ENCODE data around the gene CAMKK1. TPM values are rescaled to one million over a fixed set of nuclear protein-coding genes. Genes with fewer than 3 reads are reported as not detected.

The CAMKK1 gene
- total RNA-seq (1 to 10 TPM; 4.2 to 6.7 (median 6.0) TPM), polyA plus RNA-seq (4.5 TPM)
- long read RNA-seq, donor 1, partial matches to known transcripts, result 9 of 13 reads
- long read RNA-seq, donor 1, other reads (novel, unspliced or antisense), result 3 of 13 reads
- long read RNA-seq, donor 2, partial matches to known transcripts, result 3 of 4 reads
- long read RNA-seq, donor 2, other reads (novel, unspliced or antisense), result 0 of 4 reads
- long read RNA-seq, donor 3, partial matches to known transcripts, result 23 of 33 reads
- long read RNA-seq, donor 3, other reads (novel, unspliced or antisense), result 10 of 33 reads
- long read RNA-seq, donor 4, partial matches to known transcripts, result 2 of 4 reads
- long read RNA-seq, donor 4, other reads (novel, unspliced or antisense), result 2 of 4 reads

DNA sequence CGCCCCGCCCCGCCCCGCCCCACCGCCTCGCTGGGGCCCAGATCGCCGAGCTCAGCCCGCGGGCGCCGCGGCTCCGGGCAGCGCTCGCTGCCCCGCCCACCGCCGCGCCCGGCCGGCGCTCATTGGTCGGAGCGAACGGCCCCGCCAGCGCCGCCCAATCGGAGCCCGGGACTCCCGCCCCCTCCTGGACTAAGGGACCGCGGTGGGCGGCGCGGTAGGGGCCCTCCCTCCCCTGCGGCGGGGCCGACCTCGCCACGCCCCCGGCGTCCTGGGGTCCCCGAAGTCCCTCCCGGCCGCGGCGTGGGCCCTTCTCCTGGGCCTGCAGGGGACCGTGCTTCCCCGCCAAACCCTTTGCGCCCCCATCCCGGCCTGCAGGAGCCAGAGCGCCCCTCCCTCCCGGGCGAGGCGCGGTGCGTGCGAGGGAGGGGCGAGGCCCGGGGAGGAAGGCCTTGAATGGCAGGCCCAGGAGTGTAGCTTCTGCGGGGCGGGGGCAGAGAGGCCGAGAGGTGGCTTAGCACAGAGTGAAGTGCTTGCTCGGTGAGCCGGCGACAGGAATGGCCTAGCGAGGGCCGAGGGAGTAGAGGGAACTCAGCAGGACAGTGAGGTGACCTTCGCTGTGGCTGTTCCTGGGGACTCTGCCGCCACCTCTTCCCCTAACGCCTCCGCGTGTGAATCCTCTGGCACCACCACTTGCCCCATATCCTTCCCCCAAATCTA lies at the start of gene CAMKK1:
Gene CAMKK1 (minus strand): TSS at position 51 of the 717 bp plus-strand sequence. CDS start 7,366 bp downstream, outside the sequence.
- peak within 1 kb of the TSS; percentile 62 for H3K4me3 ChIP-seq (ENCODE audit: low read length)
- intact Hi-C loops (cut with DNase I), result no loop called here
- DNase-seq, result peak; percentile 92 to 97 (median 97)
- ATAC-seq, result peak; percentile 82 to 89
- peaks cover 20% of the 10 kb centered on the region for H3K4me1 ChIP-seq (ENCODE audit: control insufficient read depth, insufficient read depth, low read length)
- H3K9me3 ChIP-seq (ENCODE audit: control insufficient read depth, low read length), result no peaks in the 10 kb centered on the region
- H3K27ac ChIP-seq (ENCODE audit: low read length), result peak within 1 kb of the TSS; percentile 69
- WGBS, result 2% methylated on average over 75 of the region's 75 CpGs
- no peaks in the 10 kb centered on the region for H3K27me3 ChIP-seq (ENCODE audit: control insufficient read depth, insufficient read depth)

DNA sequence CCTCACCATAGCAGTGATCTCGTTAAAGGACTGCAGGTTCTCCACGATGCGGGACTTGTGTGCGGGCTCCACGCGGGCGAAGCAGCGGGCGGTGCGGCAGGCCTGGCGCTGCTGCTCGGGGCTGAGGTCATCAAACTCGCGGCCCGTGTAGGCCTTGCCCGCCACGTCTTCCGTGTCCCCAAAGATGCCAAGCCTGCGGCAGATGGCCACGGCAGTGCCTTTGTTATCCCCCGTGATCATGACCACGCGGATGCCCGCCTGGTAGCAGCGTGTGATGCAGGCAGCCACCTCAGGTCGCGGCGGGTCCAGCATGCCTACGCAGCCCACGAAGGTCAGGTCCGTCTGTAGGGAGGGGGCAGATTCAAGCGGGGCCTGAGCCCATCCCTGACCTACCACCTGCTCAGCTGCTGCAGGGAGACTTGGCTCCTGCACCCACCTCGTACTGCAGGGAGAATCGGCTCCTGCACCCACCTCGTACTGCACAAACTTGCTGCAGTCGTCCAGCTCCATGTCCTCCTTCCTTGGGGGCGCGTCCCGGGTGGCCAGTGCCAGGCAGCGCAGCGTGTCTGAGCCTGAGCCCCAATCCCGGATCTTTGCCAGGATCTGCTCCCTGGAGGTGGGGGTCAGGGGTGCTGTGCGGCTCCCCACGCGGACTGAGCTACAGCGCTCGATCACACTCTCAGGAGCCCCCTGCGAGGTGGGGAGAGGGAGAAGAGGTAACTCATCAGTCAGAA lies 48.3 kb upstream of the CAMKK1 start:
- H3K9me3 ChIP-seq (ENCODE audit: control insufficient read depth, low read length), result no peaks in the 10 kb centered on the region
- H3K27ac ChIP-seq (ENCODE audit: low read length), result no peak overlapping the region
- H3K27me3 ChIP-seq (ENCODE audit: control insufficient read depth, insufficient read depth), result no peaks in the 10 kb centered on the region
- ATAC-seq, result no peak
- DNase-seq, result peak in 2 of 3 donors; percentile 40 to 52
- no peak overlapping the region for H3K4me3 ChIP-seq (ENCODE audit: low read length)
- intact Hi-C loops (cut with DNase I), result no loop called here
- WGBS, result 95% methylated on average over 48 of the region's 48 CpGs
- no peaks in the 10 kb centered on the region for H3K4me1 ChIP-seq (ENCODE audit: control insufficient read depth, insufficient read depth, low read length)

DNA sequence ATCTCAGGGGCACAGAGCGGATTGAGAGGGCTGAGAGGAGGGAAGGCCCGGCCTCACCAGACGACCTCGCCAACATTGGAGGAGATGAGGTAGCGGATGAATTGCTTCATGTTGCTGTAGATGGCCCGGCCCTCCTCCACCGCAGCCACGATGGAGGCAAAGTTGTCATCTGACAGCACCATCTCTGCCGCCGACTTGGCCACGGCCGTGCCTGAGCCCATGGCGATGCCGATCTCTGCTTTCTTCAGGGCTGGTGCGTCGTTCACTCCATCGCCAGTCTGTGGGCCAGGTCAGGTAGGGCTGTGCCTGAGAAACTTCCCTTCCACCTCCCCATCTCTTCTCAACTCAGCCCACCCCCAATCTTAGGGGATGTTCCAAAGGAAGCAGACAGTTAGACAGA lies 44.5 kb upstream of the CAMKK1 start:
- DNase-seq, result peak in 2 of 3 donors; percentile 20 to 37
- no peak overlapping the region for H3K27ac ChIP-seq (ENCODE audit: low read length)
- 96% methylated on average over 17 of the region's 17 CpGs for WGBS
- no peaks in the 10 kb centered on the region for H3K9me3 ChIP-seq (ENCODE audit: control insufficient read depth, low read length)
- intact Hi-C loops (cut with DNase I), result loop anchor here in 3 of 4 donors (5.0 to 10.0 kb wide), 3 partner anchors 65 to 70 kb away; no protein-coding TSS in a partner anchor
- no peaks in the 10 kb centered on the region for H3K4me1 ChIP-seq (ENCODE audit: control insufficient read depth, insufficient read depth, low read length)
- no peaks in the 10 kb centered on the region for H3K27me3 ChIP-seq (ENCODE audit: control insufficient read depth, insufficient read depth)
- no peak overlapping the region for H3K4me3 ChIP-seq (ENCODE audit: low read length)
- ATAC-seq, result no peak

DNA sequence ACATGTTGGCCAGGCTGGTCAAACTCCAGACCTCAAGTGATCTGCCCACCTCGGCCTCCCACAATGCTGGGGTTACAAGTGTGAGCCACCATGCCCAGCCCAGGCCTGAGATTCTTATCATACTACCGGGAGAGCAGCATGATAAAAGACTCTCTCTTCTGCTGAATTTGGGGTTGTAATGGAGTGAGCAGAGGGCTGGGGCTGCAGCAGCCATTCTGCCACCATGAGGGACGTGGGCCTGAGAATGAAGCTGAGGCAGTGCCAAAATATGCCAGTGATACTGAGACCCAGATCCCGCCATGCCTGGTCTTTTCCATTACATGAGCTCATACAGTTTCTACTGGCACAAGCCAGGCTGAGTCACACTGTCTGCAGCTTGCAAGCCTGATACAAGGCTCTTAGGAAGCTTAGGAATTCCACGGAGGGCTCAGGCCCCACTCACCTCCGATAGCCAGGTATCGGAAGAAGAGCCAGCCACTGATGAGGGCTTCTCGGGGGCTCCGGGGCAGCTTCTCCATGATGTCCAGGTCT lies 43.0 kb upstream of the CAMKK1 start:
- no peaks in the 10 kb centered on the region for H3K9me3 ChIP-seq (ENCODE audit: control insufficient read depth, low read length)
- ATAC-seq (no peak), DNase-seq (peak in 1 of 3 donors; percentile 20)
- no peaks in the 10 kb centered on the region for H3K27me3 ChIP-seq (ENCODE audit: control insufficient read depth, insufficient read depth)
- WGBS, result 95% methylated on average over 9 of the region's 9 CpGs
- intact Hi-C loops (cut with DNase I), result loop anchor here (2.0 to 10.0 kb wide), 4 partner anchors 66 to 71 kb away; no protein-coding TSS in a partner anchor
- no peaks in the 10 kb centered on the region for H3K4me1 ChIP-seq (ENCODE audit: control insufficient read depth, insufficient read depth, low read length)
- H3K27ac ChIP-seq (ENCODE audit: low read length), result no peak overlapping the region
- H3K4me3 ChIP-seq (ENCODE audit: low read length), result no peak overlapping the region

DNA sequence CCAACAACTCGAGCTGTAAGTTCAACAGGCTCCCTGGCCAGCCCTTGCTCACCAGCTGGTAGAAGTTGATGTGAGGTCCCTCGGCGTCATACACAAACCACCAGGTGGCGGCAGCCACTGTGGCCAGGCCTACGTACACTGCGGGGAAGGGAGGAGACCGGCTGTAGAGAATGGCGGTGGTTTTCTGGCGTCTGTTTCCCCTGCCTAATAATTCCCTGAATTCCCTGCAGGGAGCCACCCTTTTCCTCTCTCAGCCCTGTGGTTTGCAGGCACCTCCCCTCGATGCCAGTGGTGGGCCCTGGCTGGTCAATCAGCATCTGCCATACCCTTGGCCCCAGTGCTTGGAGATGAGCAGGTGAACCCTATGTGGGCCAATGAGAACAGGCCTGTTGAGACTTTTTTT lies 42.3 kb upstream of the CAMKK1 start:
- no peaks in the 10 kb centered on the region for H3K4me1 ChIP-seq (ENCODE audit: control insufficient read depth, insufficient read depth, low read length)
- no peak overlapping the region for H3K4me3 ChIP-seq (ENCODE audit: low read length)

DNA sequence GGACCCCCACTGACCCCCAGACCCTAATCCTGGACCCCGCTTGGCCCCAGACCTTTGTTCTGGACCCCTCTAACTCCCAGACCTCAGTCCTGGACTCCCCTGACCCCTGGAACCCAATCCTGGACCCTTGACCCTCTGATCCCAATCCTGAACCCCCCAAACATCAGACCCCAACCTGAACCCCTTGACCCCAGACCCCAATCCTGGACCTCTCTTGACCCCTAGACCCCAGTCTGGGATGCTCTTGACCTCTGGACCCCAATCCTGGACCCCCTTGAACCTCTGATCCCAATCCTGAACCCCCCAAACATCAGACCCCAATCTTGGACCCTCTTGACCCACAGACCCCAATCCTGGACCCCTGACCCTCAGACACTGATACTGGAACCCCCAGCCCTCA lies 36.9 kb upstream of the CAMKK1 start:
- intact Hi-C loops (cut with DNase I), result loop anchor here in 1 of 4 donors (10.0 kb wide), 1 partner anchor 75 kb away; no protein-coding TSS in a partner anchor
- WGBS, result 93% methylated on average over 1 of the region's 1 CpG
- no peak for ATAC-seq

More for the DNA sequence above, 42.3 kb upstream of the CAMKK1 start:
- Histone ChIP-seq H3K27me3 (ENCODE audit: control insufficient read depth, insufficient read depth) (no peaks in the 10 kb centered on the region), H3K27ac (ENCODE audit: low read length) (no peak overlapping the region), H3K9me3 (ENCODE audit: control insufficient read depth, low read length) (no peaks in the 10 kb centered on the region)
- DNase-seq, result peak; percentile 70 to 89 (median 87)
- WGBS, result 22% methylated on average over 10 of the region's 10 CpGs
- intact Hi-C loops (cut with DNase I), result loop anchor here (2.0 to 10.0 kb wide), 4 partner anchors 67 to 72 kb away; no protein-coding TSS in a partner anchor
- peak; percentile 89 to 93 for ATAC-seq

DNA sequence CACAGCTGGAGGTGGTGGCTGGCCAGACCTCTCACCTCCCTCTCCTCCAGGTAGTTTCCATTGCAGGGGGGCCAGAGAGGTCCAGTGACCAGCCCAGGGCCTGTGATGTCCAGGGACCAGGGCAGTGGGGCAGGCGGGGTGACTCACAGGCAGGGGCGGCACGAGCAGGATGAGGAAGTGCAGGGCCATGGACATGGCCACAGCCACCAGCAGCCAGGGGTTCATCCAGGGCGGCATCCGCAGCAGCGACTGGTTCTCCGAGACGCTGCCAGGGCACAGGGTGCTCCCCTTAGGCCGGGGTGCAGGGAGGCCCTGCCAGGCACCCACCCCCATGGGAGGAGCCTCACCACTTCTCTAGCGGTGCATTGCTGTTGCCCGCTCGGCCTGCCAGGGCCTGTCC lies 36.3 kb upstream of the CAMKK1 start:
- 93% methylated on average over 12 of the region's 12 CpGs for WGBS
- no peaks in the 10 kb centered on the region for H3K27me3 ChIP-seq (ENCODE audit: control insufficient read depth, insufficient read depth)
- H3K4me1 ChIP-seq (ENCODE audit: control insufficient read depth, insufficient read depth, low read length), result peaks cover 4% of the 10 kb centered on the region
- ATAC-seq, result peak in 1 of 2 donors; percentile 6
- no peak overlapping the region for H3K27ac ChIP-seq (ENCODE audit: low read length)
- H3K4me3 ChIP-seq (ENCODE audit: low read length), result no peak overlapping the region
- DNase-seq, result peak in 2 of 3 donors; percentile 37 to 48
- intact Hi-C loops (cut with DNase I), result no loop called here
- H3K9me3 ChIP-seq (ENCODE audit: control insufficient read depth, low read length), result no peaks in the 10 kb centered on the region

More for the DNA sequence above, 36.9 kb upstream of the CAMKK1 start:
- no peaks in the 10 kb centered on the region for H3K9me3 ChIP-seq (ENCODE audit: control insufficient read depth, low read length)
- no peaks in the 10 kb centered on the region for H3K27me3 ChIP-seq (ENCODE audit: control insufficient read depth, insufficient read depth)
- no peak overlapping the region for H3K27ac ChIP-seq (ENCODE audit: low read length)
- peaks cover 4% of the 10 kb centered on the region for H3K4me1 ChIP-seq (ENCODE audit: control insufficient read depth, insufficient read depth, low read length)
- no peak for DNase-seq
- no peak overlapping the region for H3K4me3 ChIP-seq (ENCODE audit: low read length)

DNA sequence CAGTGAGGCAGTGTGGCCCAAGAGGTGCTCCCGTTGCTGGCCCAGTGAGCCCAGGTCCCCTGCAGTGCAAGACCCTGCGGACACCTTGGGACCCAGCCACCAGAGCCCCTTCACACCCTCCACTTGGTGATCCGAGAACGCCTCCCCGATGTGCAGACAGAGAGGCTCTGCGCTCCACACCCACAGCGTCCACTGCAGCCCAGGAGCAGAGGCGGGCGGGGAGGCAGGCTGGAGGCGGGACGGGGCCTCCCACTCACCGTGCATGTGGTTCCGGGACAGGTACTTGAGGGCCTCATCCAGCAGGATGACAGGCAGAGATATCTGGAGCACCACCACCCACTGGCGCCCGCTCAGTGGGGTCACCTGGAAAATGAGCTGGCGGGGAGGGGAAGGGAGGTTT lies 35.6 kb upstream of the CAMKK1 start:
- H3K4me1 ChIP-seq (ENCODE audit: control insufficient read depth, insufficient read depth, low read length), result peaks cover 4% of the 10 kb centered on the region
- intact Hi-C loops (cut with DNase I), result no loop called here
- ATAC-seq (no peak), DNase-seq (peak in 2 of 3 donors; percentile 29 to 41)
- no peak overlapping the region for H3K4me3 ChIP-seq (ENCODE audit: low read length)
- H3K27ac ChIP-seq (ENCODE audit: low read length), result no peak overlapping the region
- H3K27me3 ChIP-seq (ENCODE audit: control insufficient read depth, insufficient read depth), result no peaks in the 10 kb centered on the region
- WGBS, result 93% methylated on average over 16 of the region's 16 CpGs
- H3K9me3 ChIP-seq (ENCODE audit: control insufficient read depth, low read length), result no peaks in the 10 kb centered on the region

DNA sequence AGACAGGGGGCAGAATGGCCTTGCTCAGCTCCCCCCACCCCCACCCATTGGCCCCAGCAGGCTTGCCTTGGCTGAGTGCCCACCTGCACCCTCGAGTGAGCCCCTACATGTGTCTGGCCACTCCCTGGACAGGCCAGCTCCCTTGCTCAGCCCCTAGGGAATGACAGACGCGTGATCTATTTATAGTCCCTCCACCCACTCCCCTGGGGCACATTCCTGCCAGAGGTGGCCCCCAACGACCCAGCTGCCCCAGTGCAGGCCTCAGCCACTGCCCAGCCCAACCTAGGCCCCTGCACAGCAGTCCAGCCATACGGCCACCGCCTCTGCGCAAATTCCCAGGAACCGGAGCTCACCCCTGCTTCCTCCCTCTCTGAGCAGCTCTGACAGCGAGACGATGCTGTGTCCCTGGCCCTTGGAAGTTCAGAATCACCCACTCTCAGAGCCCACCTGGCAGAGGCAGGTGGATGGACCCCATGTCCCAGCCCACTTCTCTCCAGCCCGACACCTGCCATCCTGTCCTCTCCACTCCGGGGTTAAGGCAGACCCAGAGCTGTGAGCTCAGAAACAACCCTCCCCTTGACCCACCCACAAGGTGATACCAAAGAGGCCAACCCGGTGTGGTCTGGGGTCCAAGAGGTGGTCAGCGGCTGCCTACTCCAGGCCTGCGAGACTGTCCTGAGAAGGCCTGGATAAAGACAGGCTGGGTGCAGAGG lies 34.9 kb upstream of the CAMKK1 start:
- Histone ChIP-seq H3K27ac (ENCODE audit: low read length) (no peak overlapping the region), H3K27me3 (ENCODE audit: control insufficient read depth, insufficient read depth) (no peaks in the 10 kb centered on the region), H3K4me1 (ENCODE audit: control insufficient read depth, insufficient read depth, low read length) (peaks cover 4% of the 10 kb centered on the region), H3K9me3 (ENCODE audit: control insufficient read depth, low read length) (no peaks in the 10 kb centered on the region), H3K4me3 (ENCODE audit: low read length) (no peak overlapping the region)
- intact Hi-C loops (cut with DNase I), result no loop called here
- ATAC-seq (peak; percentile 10 to 34), DNase-seq (peak in 2 of 3 donors; percentile 59 to 69)
- 69% methylated on average over 15 of the region's 15 CpGs for whole genome bisulfite sequencing
